Mesenteric fat pad (tissue), 1 donor: Measurements from ENCODE around the gene WDR90. TPM values are rescaled to one million over a fixed set of nuclear protein-coding genes. Genes with fewer than 3 reads are reported as not detected.
"Not testable (repeated sequence)": the region's sequence is repeated elsewhere in the genome, so short reads cannot be mapped to it uniquely, and the experiment has no call there.

Experiments
- DNase-seq: peaks from one replicate; pipeline ENCODE4 v3.0.0-alpha.2; 2020; ENCODE audit warnings: low spot score
- total RNA-seq: library from RNA; stranded (reverse); fragmentation: NEBNext Ultra II Directional; extraction: Animal tissue kit (Norgen Biotek cat#: 25700); gene quantifications from one replicate; pipeline ENCODE4 v1.2.1, GENCODE V29; 2021
- donor health status: DM: yes; HTN: yes; CAD: no.

Gene WDR90
- total RNA-seq, 1 donor from 2014 or later: 21.1 TPM

DNA sequence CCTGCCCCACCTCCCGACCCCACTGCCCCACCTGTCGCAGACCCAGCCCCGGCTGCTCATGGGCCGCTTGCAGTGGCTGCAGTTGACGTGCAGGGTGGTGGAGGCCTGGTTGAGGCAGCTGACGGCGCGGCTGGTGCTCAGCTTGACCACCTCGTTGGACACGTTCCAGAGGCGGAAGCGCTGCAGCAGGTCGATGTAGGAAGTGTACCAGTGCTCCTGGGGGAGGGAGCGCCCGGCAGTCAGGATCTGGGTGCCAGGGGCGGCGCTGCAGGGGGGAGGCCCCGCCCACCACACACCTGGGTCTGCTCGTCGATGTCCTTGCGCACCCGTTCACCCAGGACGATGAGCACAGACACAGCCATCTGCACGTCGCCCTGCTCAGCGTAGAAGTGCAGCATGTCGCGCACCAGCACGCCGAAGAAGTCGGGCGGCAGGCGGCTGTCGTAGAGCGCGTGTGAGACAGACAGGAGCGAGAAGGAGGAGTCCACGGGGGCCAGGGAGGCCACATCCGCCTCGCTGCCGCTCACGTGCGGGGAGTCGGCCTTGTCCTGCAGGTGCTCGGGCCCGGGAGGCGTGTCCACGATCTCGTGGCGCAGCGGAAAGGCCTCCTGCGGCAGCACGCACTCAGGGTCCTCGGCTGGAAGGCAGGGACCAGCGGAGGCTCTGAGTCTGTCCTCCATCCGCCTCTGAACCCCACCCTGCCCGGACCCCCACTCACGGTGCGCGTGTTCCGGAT lies 36.0 kb downstream of the WDR90 start:
- no peak for DNase-seq

DNA sequence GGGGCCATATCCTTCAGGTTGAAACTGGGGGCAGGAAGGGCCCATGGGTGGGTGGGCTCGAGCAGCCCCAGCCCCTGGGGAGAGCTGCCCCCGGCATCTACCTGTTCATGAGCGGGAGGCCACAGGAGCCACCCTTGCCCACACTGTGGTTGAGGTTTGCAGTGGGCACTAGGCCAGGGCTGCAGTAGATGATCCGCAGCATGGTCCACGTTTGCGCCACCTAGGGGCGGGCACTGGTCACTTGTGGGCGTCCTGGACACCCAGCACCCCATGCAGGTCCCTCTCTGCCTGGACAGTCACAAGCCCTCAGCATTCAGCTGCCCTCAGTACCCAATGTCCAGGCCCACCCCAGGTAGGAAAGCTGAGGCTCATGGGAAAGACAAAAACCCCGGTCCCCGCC lies 36.8 kb downstream of the WDR90 start:
- DNase-seq: no peak

DNA sequence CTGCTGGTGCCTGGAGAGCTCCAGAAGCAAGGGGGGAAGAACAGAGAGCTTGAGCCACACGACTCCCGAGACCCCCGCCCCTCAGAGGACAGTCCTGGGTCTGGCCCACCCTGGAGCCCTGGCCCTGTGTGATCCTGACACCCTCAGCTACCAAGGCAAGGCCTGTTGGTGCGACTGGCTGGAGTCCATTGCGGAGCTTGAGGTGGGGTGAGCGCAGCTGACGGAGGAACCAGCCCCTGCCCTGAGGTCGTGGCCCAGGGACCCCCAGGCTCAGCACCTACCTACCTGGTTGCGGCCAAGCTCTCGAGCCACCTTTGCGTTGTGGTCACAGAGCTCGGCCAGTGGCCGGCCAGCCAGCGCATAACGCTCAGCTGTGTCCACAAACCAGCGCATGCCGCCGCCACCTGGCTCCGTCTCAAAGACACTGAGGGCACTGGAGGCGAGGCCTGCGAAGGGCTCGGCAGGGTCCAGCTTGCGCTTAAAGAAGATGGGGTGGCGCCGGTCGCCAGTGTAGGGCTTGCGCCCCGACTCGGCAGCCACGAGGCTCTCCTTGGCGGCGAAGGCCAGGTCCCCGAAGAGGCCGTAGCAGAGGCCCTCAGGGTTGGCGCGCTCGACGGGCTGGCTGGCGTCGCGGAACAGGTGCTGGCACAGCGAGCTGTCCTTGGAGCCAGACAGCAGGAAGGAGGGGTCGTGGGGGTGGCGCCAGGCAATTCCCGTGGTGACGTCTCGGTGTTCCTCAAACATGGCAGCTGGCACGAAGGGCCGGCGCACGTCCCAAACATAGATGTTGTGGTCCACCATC lies 37.5 kb downstream of the WDR90 start:
- DNase-seq: no peak

DNA sequence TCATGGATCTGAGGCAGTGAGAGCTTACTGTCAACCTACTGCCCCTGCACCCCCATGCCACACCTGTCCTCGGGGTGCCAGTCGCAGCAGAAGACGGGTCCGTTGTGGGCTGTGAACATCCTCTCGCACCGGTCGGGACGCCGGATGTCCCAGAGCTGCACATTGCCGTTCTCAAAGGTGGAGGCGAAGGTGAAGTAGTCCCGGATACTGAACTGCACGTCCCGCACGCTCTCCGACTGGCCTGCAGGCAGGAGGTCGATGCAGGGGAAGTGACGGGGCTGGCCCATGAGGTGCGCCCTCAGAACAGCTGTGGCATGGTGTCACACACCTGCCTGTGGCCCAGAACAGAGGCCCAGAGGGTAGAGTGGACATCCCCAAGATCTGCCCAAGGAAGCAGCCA lies 38.3 kb downstream of the WDR90 start:
- DNase-seq: no peak

DNA sequence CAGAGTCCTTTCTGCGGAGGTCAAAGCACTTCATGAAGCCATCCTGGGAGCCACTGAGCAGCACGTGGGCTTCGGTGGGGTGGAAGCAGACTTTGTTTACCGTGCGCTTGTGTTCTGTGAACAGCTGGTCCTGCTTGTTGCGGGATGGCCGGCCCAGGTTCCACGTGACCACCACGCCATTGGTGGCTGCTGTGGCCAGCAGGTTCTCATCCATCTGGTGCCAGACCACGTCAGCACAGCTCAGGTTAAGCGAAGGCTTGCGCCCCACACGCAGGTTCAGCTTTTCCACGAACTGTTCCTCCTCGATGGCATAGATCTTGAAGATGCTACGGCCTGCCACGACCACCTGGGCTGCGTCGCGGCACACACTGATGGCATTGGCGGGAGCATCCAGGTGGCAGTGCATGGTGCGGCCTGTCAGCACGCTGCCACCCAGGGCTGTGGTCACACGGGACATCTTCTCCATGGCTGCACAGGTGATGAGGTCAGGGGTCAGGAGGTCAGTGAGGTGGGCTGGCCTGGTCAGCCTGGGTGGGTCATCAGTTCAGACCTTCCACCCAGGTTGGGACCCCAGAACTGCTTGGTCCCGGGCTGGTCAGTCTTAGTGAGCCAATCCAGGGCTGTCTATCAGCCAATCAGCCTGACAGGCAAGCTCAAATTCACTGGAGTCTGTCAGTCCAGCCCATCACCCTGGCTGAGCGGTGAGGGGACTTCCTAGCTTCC lies 40.2 kb downstream of the WDR90 start:
- DNase-seq: no peak

DNA sequence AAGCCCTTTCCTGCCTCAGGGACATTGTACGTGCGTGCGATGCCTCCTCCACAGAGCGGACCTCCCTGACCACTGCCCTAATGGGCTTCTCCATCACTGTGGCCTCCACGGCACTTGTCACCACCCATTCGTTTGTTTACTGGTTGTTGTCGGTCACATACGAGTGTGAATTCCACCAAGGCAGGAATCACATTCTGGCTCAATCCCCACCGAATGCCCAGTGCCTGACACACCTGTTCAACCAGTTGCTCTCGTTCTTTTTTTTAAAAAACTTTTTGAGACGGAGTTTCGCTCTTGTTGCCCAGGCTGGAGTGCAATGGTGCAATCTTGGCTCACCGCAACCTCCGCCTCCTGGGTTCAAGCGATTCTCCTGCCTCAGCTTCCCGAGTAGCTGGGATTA lies 42.1 kb downstream of the WDR90 start:
- not testable (repeated sequence) for DNase-seq

DNA sequence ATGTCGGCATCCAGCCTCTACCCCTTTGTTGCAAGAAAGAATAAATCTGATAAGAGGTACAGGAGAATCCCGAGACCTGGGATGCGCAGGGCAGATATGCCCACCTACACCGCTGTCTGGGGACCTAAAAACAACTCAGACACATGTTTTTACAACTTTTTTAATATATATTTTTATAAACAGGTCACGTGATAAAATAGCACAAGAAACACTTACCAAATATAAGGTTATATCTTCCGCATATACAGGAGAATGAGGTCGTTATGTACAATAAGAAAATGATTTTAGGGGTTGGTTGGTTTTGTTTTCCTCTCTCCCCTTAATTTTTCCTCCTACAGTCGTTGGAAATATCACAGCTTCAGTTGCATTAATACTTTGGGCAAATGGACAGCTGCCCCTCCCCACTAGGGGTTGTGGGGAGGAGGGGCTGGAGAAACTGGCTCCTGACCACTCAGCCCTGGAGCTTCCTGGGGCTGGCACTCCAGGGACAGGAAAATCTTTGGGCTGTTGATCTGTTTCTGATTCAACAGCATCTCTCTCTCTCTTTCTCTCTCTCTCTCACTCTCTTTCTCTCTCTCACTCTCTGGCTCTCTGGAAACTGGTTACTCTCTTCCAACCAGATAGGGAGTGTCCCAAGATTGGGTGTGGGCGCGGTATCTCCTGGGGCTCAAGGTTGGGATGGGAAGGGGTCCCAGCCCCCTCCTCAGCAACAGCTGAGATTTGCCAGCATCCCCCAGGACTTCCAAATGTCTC lies 43.4 kb downstream of the WDR90 start:
- DNase-seq: no peak

DNA sequence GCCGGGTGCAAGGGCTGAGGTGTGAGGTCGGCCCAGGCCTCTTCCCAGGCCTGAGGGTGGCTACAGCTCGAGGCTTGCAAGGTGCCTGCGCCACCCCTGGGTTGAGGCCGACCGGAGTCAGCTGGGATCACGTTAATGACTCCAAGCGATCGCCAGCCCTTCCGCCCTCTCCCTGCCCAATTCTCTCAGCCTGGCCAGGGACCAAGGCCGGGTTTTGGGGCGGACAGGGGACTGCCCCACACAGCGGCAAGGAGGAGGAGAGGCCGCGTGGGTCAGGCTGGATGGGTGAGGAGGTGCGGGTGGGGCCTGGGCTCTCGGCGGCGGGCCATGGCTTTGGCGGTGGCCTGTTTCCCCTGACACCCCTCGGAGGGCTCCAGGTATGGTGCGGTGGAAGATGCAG lies 44.2 kb downstream of the WDR90 start:
- DNase-seq: no peak

DNA sequence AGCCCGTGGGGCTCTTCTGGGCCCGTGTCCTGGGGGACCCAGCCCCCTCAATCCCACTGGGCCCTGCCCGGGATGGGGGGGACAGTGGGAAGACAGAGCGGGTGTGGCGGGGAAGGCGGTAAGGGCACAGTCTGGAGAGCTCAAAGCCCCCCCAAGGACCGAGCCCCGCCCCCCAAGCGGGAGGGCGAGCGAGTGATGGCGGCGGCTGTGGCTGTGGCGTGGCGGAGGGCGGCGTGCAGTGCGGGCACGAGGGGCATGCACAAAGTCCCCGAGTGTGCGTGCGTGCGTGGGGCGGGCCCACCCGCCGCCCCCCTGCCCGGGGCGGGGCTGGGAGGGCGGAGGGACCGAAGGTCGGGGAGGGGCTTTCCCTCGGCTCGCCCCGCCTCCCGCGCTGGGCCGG lies 44.6 kb downstream of the WDR90 start:
- no peak for DNase-seq

DNA sequence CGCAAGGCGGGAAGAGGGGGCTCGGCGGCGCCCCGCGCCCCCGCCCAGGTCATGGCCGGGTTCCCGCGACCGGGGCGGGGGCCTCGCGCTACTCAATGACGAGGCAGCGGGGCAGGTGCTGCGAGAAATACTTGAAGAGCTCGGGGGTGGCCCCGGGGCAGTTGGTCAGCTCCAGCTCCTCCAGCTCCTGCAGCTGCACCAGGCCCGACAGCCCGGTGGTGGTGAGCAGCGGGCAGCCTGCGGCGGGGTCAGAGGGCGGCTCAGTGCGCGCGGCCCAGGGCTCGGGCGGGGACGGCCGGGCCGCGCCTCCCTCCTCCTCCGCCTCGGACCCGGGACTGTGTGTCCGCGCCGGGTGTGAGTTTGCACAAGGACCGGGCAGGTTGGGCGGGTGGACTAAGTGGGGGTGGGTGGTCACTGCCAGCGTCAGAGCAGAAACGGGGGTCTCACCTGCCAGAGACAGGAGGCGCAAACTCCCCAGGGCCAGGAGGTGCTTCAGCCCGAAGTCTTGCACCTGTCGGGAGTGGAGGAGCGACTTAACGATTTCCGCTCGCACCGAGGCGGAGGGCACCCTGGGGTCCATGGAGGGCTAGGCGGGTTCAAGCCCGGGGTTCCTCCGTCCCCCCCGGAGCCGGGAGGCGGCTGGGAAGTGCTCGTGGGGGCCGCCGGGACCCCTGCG lies 45.2 kb downstream of the WDR90 start:
- DNase-seq: no peak

DNA sequence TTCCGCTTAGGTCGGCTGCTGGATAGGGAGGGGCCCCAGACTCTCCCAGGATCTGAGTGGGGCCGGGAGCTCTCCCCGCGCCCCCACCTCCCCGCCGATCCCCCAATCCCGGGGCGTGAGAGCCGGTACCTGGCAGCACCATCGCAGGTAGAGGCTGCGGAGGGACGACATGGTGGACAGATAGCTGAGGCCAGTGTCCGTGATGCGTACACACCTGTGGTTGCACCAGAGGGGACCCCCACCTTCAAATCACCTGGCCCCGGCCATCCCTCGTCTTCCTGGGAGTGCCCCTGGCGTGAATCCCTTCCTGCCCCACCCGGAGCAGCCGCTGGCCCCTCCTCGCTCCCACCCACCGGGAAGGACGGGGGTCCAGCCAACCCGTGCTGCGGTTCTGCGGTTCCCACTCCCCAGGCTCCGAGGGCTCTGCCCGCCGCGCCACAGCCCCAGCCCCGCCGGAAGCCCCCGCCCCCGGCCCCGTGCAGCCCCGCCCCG lies 45.7 kb downstream of the WDR90 start:
- DNase-seq: no peak

DNA sequence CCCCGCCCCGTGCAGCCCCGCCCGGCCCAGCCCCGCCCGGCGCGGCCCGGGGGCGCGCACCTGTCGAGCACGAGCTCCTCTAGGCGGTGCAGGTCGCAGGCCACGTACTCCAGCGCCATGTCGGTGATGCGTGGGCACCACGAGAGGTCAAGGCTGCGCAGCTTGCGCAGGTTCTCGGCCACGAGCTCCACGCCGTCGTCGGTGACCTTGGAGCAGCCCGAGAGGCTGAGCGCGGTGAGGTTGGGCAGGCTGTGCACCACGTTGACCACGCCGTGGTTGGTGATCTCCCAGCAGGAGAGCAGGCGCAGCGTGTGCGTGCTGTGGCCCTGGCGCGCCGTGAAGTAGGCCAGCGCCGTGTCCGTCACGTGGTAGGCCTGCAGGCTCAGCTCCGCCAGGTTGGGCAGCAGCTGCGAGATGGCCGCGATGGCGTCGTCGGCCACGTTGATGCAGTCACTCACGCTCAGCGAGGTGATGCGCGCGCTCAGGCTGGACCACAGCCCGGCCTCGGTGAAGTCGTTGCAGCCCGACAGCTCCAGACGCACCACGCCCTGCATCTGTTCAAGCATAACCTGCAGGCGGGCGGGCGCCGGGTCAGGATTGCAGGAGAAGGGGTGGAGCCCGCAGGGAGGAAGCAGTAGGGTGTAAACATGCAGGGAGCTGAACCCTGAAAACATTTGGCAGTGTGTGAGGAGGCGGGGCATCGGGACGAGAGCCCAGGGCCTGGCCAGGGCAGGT lies 46.4 kb downstream of the WDR90 start:
- DNase-seq: no peak

DNA sequence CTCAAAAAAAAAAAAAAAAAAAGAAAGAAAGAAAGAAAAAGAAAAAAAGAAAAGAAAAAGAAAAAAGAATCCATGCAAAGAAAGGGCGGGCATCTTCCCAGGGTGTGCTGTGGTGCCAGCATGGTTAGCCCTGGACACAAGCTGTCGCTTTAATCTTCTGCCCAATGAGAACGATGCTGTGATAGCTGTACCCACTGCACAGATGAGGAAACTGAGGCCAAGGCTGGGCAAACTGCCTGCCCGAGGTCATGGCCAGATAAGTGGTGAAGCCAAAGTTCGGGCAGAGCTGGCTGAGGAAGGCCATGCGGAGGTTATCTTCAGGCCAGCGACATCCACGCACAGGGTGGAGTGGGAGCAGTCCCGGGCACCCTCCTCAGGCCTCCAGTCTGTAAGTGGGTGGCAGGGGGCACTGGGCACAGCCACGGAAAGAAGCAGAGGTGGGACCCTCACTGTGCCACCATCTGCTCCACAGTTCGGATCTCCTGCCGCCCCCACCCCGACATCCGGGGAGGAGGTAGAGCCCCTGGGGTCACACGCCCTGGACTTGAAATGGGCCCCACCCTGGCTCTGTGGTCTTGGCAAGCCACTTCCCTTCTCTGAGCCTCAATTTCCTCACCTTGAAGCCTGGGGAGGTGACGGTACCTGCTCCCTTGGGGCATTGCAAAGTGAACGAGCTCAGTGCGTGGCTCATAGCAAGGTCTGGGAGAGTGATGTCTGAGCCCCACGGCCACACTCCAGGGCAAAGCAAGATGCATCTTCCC lies 49.9 kb downstream of the WDR90 start:
- no peak for DNase-seq

DNA sequence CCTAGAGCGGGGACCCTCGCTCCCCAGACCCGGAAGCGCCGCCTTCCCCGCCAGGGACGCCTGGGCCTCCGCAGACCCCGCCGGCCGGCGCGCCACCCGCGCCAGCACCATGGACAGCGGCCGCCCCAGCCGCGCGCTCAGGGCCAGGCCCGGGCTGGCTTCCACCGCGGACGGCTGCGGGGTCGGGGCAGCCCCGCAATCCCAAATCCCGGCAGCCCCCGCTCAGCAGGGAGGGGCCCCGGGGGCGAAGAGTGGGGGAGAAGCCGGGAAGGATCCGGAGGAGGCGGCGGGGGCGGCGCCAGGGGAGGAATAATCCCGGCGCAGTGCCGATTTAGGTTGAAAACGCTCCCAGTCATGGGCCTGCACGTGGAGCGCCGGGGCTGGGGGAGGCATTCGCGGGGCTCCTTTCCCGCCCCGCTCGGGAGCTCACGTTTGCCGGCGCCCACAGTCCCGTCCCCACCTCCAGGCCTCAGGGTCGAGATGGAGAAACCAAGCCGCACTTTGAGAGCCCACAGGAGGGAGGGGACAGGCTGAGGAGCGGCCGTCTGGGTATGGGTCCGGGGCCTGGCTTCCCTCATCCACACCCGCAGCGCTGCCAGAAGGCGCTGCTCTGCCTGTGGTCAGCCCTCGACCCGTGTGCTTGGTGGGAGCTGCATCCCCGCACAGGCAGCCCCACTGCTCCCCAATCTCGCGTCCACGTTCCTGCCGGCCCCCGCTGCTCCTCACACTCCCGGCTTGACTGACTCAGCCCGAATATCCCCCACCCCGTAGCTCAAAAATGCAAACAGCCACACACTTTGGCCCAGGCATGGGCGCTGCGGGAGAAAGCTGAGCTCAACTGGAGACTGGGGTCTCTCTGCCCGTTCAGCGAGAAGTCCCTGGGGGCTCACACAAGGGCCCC lies 51.8 kb downstream of the WDR90 start:
- DNase-seq: no peak

DNA sequence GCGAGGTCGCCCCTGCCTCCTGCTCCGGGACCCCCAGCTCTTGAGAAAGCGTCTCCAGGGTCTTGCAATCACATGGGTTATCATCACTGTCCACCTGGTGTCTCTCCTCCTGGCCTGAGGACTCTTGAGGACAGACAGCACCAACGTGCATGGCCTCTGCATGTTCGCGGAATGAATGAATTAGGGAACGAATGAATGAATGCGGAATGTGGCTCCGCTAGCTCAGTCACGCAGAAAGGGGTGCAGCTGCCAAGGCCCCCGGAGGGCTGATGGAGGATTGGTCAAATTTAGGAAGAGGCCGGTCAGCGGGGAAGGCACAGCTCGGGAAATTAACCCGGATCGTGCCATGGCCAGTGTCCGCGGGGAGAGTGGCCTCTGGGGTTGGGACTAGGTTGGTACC lies 53.2 kb downstream of the WDR90 start:
- no peak for DNase-seq

DNA sequence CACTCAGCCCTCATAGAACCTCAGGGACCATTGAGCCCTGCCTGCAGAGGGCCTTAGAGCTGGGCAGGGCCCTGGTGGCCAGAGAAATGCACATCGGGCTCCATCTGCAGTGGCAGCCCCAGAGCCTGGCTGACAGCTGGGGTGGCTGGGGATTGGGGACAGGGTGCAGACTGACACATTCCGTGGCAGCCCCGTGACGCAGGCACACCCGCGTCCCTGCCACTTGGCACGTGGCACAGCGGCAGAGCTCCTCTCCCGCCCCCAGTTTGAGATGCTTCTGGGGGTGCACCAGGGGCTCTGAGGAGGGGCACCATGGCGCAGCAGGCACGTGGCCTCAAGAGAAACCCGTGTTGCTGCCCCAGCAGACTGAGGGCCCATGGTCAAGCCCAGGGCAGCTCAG lies 54.2 kb downstream of the WDR90 start:
- DNase-seq: no peak

DNA sequence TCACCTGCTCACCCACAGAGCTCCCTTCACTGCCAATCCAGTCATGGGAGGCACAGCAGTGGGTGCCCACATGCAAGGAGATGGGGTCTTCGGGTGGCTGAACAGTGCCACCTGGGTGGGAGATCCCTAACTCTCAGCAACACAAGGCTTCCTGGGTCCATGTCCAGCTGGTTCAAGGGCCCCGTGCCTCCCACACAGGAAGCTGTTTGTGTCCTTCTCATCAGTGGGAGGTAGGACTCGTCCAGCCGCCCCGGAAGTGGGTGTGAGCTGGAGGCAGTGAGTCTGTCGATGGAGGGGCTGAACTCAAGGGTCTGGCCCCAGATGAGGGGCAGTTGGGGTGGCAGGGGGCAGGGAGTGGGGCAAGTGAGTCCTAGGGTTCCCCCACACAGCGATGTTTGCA lies 54.9 kb downstream of the WDR90 start:
- DNase-seq: no peak
